VCaP (cell line): ENCODE measurements around the gene XIRP2.

Source experiments
- H3K27ac ChIP-seq: fragments of 450-650 bp; 2 replicates; pipeline ENCODE4 v1.5.1; 2017
- CTCF ChIP-seq: fragments of 450-650 bp; conservative IDR thresholded peaks from 2 replicates; pipeline ENCODE4 v1.5.1; 2017; ENCODE audit warnings: mild to moderate bottlenecking, moderate library complexity

Gene XIRP2

DNA sequence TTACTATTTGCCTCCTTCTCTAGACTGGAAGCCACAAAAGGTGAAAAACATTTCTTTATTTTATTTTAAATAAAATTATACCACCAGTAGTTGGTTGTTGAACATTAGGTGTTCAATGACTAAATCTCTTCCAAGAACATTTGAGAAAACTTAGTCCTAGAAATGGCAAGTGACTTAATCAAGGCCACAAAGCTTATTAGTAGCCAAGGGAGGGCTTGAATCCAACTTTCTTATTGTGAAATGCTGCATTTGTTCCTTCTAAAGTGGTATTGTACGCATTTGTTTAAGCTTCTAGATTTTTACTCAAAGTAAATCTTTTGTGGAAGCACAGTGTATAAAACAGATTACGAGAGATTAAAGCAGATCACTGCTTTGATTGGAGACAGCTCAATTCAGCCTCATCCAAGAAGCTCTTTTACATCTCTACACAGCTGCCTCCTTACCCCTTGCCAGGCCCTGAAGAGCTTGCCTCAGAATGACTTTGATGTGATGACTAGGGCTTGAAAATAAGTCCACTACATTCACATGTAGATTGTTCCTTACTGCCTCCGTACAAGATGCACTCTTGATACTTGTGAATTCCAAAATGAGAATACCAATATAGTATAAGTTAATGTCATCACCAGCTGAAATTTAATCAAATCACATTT, 244.8 kb downstream of the XIRP2 start:
- H3K27ac ChIP-seq: no peak overlapping the region
- no peak for TF ChIP-seq CTCF

GRCh38 chr2:167133614-167134013, 245.3 kb downstream of the XIRP2 start:
- no peak for TF ChIP-seq CTCF

GRCh38 chr2:167134381-167135072, 246.2 kb downstream of the XIRP2 start:
- H3K27ac ChIP-seq: no peak overlapping the region
- TF ChIP-seq CTCF: no peak

More at GRCh38 chr2:167133614-167134013, 245.3 kb downstream of the XIRP2 start:
- no peak overlapping the region for H3K27ac ChIP-seq

GRCh38 chr2:167135706-167136105, 247.4 kb downstream of the XIRP2 start:
- no peak overlapping the region for H3K27ac ChIP-seq
- no peak for TF ChIP-seq CTCF

GRCh38 chr2:167136879-167137596, 248.8 kb downstream of the XIRP2 start:
- TF ChIP-seq CTCF: no peak

DNA sequence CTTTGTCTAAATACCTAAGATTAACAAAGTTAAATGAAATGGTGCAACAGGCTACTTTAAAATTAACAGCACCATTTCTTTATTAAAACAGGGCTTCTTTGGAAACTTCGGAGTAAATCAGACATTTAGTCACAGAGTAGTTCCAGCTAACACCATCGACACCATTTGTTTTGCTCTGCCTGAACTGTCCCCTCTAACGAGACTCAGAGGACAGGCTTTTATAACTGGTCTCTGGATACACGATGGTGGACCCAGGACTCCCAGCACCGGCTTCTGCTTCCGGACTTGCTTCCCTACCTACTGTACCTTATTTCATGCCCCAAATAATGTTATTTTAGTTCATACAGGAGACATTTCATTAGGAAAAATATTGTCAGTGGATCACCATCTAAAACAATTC, 252.1 kb downstream of the XIRP2 start:
- no peak overlapping the region for H3K27ac ChIP-seq
- no peak for TF ChIP-seq CTCF

More at GRCh38 chr2:167136879-167137596, 248.8 kb downstream of the XIRP2 start:
- no peak overlapping the region for H3K27ac ChIP-seq

- no peak for TF ChIP-seq CTCF
- H3K27ac ChIP-seq: no peak overlapping the region
These were observed 252.5 kb downstream of the XIRP2 start for GRCh38 chr2:167140767-167141166.
